22Rv1 (cell line): Measurements from ENCODE around the gene TUBB1.

Experiments used
- CTCF ChIP-seq: fragments of 450-650 bp; IDR thresholded peaks from 2 replicates; pipeline ENCODE4 v1.5.1; 2017; ENCODE audit warnings: mild to moderate bottlenecking
- ZFX ChIP-seq: fragments of 450-650 bp; IDR thresholded peaks from 2 replicates; pipeline ENCODE4 v1.6.1; 2017; ENCODE audit warnings: antibody characterized with exemption, borderline replicate concordance

- no peak for TF ChIP-seq CTCF
- no peak for TF ChIP-seq ZFX
Observed at GRCh38 chr20:58991715-58992114, 27.5 kb upstream of the TUBB1 start.
